HEK293T (cell line): ENCODE data around the gene SYNPR.

Experiments
- CTCF ChIA-PET: fragments of 350-600 bp; formaldehyde crosslinking; extraction: SDS; loops from one replicate; lab custom pipeline; 2021; ENCODE audit warnings: antibody characterized with exemption, inconsistent platforms; lab: Yijun Ruan, JAX
- POLR2A ChIA-PET: fragments of 350-600 bp; formaldehyde crosslinking; extraction: SDS; loops from one replicate; lab custom pipeline; 2020; ENCODE audit warnings: antibody characterized with exemption, inconsistent platforms; lab: Yijun Ruan, JAX
- DNase-seq: peaks from one replicate; pipeline ENCODE4 v3.0.0; 2012; ENCODE audit warnings: mixed read lengths; ENCODE audit errors: extremely low spot score
- ARNT ChIP-seq: fragments of 450-650 bp; IDR thresholded peaks from 2 replicates; pipeline ENCODE4 v1.6.1; 2017; ENCODE audit warnings: mild to moderate bottlenecking
- BHLHE40 ChIP-seq: fragments of 450-650 bp; IDR thresholded peaks from 2 replicates; pipeline ENCODE4 v1.6.1; 2016; ENCODE audit warnings: mild to moderate bottlenecking, moderate library complexity, borderline replicate concordance
- CTBP1 ChIP-seq: fragments of 450-650 bp; IDR thresholded peaks from 2 replicates; pipeline ENCODE4 v1.6.1; 2016; ENCODE audit warnings: borderline replicate concordance
- ELF4 ChIP-seq: fragments of 450-650 bp; IDR thresholded peaks from 2 replicates; pipeline ENCODE4 v1.6.1; 2017; ENCODE audit warnings: antibody characterized with exemption
- FOXA1 ChIP-seq: fragments of 450-650 bp; IDR thresholded peaks from 2 replicates; pipeline ENCODE4 v1.6.1; 2016; ENCODE audit warnings: mild to moderate bottlenecking
- FOXK2 ChIP-seq: fragments of 450-650 bp; IDR thresholded peaks from 2 replicates; pipeline ENCODE4 v1.6.1; 2016; ENCODE audit warnings: mild to moderate bottlenecking
- FOXM1 ChIP-seq: fragments of 450-650 bp; IDR thresholded peaks from 2 replicates; pipeline ENCODE4 v1.6.1; 2017; ENCODE audit warnings: mild to moderate bottlenecking, borderline replicate concordance
- HDGF ChIP-seq: fragments of 450-650 bp; IDR thresholded peaks from 2 replicates; pipeline ENCODE4 v1.6.1; 2017; ENCODE audit warnings: antibody characterized with exemption, borderline replicate concordance
- L3MBTL2 ChIP-seq: fragments of 450-650 bp; conservative IDR thresholded peaks from 2 replicates; pipeline ENCODE4 v1.6.1; 2016; ENCODE audit warnings: mild to moderate bottlenecking
- LEF1 ChIP-seq: fragments of 450-650 bp; IDR thresholded peaks from 2 replicates; pipeline ENCODE4 v1.6.1; 2017; ENCODE audit warnings: mild to moderate bottlenecking, borderline replicate concordance
- NFRKB ChIP-seq: fragments of 450-650 bp; IDR thresholded peaks from 2 replicates; pipeline ENCODE4 v1.6.1; 2016; ENCODE audit warnings: mild to moderate bottlenecking, moderate library complexity
- SP1 ChIP-seq: fragments of 450-650 bp; IDR thresholded peaks from 2 replicates; pipeline ENCODE4 v1.6.1; 2017
- SUZ12 ChIP-seq: fragments of 450-650 bp; IDR thresholded peaks from 2 replicates; pipeline ENCODE4 v1.6.1; 2016; ENCODE audit warnings: mild to moderate bottlenecking
- TARDBP ChIP-seq: fragments of 450-650 bp; IDR thresholded peaks from 2 replicates; pipeline ENCODE4 v1.6.1; 2016
- ZNF384 ChIP-seq: fragments of 450-650 bp; IDR thresholded peaks from 2 replicates; pipeline ENCODE4 v1.6.1; 2016
- TF ChIP-seq, protein P1 (sequence below): fragments of 450-650 bp; IDR thresholded peaks from 2 replicates; pipeline ENCODE4 v1.6.1; 2016

The SYNPR gene

DNA sequence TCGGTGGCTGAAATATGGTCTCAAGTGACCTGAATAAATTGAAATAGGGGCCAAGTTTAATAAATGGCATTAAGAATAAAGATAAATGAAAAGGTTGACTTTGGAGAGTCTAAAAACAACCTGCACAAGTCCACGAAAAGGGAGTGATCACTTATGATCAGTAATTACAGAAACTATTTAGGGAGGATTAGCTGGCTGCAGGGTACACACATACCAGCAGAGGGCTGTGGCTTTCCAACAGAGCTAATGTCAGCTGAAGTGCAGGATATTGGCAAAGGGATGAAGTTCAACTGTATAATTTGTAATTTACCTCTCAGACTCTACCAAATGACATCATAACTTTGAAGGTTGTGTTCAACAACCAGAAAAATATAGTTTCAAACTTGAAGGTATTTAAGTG is 86.8 kb downstream of the SYNPR start:
- DNase-seq: no peak
- POLR2A ChIA-PET: no interaction called here
- TF ChIP-seq NFRKB (no peak), FOXK2 (no peak), FOXA1 (no peak), TARDBP (no peak), LEF1 (no peak), SUZ12 (no peak), ZNF384 (no peak), CTBP1 (no peak), BHLHE40 (no peak), FOXM1 (no peak), ARNT (no peak), L3MBTL2 (no peak)
- TF ChIP-seq, protein P1, sequence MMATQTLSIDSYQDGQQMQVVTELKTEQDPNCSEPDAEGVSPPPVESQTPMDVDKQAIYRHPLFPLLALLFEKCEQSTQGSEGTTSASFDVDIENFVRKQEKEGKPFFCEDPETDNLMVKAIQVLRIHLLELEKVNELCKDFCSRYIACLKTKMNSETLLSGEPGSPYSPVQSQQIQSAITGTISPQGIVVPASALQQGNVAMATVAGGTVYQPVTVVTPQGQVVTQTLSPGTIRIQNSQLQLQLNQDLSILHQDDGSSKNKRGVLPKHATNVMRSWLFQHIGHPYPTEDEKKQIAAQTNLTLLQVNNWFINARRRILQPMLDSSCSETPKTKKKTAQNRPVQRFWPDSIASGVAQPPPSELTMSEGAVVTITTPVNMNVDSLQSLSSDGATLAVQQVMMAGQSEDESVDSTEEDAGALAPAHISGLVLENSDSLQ: no peak
- CTCF ChIA-PET: interaction anchor here (0.5 to 0.8 kb wide), 2 partner anchors 468 to 493 kb away, joined by 4 to 5 read pairs; no protein-coding TSS in a partner anchor

DNA sequence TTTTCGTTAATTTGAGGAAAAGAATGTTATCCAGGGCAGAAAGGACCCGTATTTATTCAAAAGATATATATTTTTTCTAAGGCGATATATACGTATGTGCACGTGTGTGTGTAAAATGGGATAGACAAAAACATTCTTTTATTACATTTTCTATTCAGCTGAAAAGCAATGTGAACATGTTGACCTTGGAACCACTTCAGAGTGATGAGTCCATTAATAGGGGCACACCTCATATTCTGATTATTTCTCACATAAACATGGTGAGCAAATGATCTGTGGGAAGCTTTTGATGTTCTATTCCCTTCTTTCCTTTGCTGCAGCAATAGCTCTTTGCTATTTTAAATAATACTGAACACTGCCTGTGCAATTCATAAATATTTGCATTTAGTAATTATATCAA is 87.6 kb downstream of the SYNPR start:
- CTCF ChIA-PET: no interaction called here
- POLR2A ChIA-PET: no interaction called here

DNA sequence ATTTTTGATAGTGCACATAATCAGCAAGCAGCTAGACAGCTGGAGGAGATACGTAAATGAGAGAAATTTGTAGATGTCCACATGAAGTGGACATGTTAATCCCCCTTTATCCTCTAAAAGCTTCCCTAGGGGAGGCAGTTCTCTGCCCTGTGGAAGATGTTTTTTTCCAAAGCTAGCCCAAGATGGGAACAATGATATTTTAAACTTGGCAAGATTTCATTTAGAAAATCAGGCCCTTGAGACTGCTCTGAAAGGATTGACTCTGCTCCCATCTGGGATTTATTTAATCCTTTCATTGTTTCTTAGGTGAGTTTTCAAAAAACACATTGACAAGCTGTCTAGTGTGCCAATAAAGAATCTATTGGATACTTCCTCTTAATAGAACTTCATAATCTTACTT is 92.0 kb downstream of the SYNPR start:
- TF ChIP-seq LEF1 (no peak), L3MBTL2 (no peak), TARDBP (no peak), BHLHE40 (no peak), ARNT (no peak), CTBP1 (no peak), SUZ12 (no peak), FOXM1 (no peak), FOXA1 (no peak), SP1 (no peak), ELF4 (no peak), NFRKB (no peak), HDGF (no peak), FOXK2 (no peak), ZNF384 (no peak)
- TF ChIP-seq, protein P1: no peak
- CTCF ChIA-PET: no interaction called here
- POLR2A ChIA-PET: no interaction called here
- no peak for DNase-seq

More for the DNA sequence above, 87.6 kb downstream of the SYNPR start:
- TF ChIP-seq SUZ12 (no peak), FOXM1 (no peak), ARNT (no peak), ZNF384 (no peak), FOXK2 (no peak), NFRKB (no peak), LEF1 (no peak), SP1 (no peak), ELF4 (no peak), TARDBP (no peak), CTBP1 (no peak), L3MBTL2 (no peak), FOXA1 (no peak), BHLHE40 (no peak), HDGF (no peak)
- TF ChIP-seq, protein P1: no peak
- DNase-seq: no peak

DNA sequence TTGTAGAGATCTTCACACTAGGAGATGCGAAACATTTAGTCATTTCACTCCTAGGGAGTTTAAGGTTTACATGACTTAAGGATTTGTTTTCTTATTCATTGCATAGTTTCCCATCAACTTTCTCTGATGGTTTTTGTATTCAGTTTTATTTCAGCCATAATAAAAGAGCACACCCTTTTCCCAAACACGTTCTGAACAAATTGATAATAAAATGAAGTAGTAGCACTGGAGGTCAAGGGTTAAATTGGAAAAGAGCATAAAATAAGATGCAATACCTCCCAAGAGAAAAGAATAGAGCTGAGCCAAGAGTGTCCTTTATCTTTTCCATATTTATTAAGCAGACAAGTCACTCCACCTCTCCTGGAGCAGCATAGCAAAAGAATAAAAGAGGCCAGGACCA is 104.9 kb downstream of the SYNPR start:
- no peak for TF ChIP-seq LEF1
- TF ChIP-seq FOXM1: no peak
- TF ChIP-seq, protein P1: no peak
- TF ChIP-seq SP1: no peak
- no peak for TF ChIP-seq L3MBTL2
- ChIA-PET CTCF (no interaction called here), POLR2A (no interaction called here)
- no peak for DNase-seq

DNA sequence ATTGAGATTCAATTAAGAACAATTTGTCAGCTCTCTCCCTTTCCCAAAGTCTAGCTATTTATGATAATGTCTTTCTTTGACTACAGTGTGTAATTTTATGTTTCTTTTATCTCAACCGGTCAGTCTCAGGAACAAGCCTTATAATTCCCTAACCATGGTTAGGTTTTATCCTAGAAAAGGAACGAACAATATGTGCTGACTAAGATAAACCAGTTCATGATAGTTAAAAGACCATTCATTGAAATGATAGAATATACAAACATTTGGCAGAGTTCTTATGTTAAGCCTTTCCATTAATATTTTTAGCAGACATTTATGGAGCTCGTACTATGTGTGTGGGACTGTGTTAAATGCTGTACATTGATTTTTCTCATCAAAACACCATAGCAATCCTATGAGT is 106.3 kb downstream of the SYNPR start:
- no peak for DNase-seq
- TF ChIP-seq L3MBTL2: no peak
- TF ChIP-seq SUZ12: no peak
- no peak for TF ChIP-seq BHLHE40
- TF ChIP-seq HDGF: no peak
- no peak for TF ChIP-seq TARDBP
- TF ChIP-seq SP1: no peak
- TF ChIP-seq ZNF384: no peak
- no peak for TF ChIP-seq CTBP1
- no peak for TF ChIP-seq ELF4
- no peak for TF ChIP-seq FOXM1
- no peak for TF ChIP-seq ARNT
- no peak for TF ChIP-seq LEF1
- no peak for TF ChIP-seq FOXK2
- TF ChIP-seq NFRKB: no peak
- POLR2A ChIA-PET: no interaction called here
- CTCF ChIA-PET: no interaction called here
